GM19328 (cell line): Measurements from ENCODE around the gene PHRF1.

Source experiments
- ATAC-seq: cut with Tn5 transposase; IDR thresholded peaks from one replicate; pipeline ENCODE4 v1.9.1; 2021; ENCODE audit warnings: mild to moderate bottlenecking, moderate library complexity; ENCODE audit not compliant: unreplicated experiment

PHRF1 gene

DNA sequence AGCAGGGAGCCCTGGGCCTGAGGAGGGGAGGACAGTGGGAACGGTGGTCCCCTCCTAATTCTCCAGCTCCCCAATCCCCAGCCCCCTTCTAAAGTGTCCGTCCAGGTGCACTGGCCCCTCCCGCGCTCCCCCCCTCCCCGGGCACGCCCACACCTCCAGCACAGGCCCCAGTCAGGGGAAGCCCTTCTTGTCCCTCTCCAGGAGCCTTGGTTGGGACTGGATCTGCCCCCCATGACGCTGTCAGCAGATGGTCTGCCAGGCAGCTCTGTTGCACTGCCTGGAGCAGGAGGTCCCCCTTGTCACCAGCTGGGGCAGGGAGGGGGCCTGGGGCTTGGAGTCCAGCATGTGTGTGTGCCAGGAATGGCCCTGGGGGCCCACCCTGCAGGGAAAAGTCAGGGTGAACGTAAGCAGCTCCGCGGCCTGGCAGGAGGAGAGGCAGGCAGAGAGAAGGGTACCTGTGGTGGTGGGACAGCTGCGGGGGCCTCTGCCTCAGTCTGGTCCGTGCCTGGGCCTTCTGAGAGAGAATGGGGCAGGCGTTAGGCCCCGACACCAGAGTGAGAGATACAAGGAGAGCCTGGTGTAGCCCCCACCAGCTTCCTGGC, 37.9 kb downstream of the PHRF1 start:
- ATAC-seq, result no peak

DNA sequence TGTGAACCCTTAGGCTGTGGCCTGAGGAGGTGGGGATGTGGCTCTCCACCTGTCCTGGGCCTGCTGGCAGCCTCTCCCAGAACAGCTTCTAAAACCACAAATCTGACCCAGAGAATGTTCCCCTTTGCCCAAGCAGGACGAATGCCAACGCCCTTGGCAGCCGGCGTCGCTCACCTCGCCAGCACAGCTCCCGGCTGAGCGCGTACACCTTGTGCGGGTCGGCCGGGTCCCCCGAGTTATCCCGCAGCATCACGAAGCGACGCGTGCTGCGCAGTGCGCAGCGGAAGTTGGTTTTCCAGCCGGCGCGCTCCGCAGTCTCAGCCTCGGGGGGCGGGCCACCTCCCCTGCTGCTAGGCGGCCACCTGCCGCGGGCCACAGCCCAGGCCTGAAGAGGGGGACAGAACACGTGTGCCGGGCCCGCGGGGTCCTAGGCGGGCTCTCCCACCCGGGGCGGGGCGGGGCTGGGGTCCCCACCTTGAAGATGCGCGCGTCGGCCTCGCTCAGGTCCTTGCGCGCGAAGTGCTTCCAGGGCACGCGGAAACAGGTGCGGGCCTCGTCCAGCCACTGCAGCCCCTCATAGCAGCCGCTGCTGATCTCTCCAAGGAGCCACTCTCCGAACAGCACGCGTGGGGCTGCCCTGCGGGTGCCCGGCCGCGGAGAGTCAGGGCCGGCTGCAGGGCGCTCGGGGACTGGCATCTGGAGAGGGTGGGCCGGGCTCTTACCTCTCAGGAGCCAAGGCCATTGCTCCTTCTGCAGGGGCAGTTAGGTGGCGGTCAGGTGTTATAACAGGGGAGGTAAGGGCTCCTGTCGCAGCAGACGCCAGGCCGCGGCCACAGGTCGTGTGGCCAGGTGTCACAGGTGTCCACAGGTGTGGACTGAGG, 38.6 kb downstream of the PHRF1 start:
- ATAC-seq, result no peak

DNA sequence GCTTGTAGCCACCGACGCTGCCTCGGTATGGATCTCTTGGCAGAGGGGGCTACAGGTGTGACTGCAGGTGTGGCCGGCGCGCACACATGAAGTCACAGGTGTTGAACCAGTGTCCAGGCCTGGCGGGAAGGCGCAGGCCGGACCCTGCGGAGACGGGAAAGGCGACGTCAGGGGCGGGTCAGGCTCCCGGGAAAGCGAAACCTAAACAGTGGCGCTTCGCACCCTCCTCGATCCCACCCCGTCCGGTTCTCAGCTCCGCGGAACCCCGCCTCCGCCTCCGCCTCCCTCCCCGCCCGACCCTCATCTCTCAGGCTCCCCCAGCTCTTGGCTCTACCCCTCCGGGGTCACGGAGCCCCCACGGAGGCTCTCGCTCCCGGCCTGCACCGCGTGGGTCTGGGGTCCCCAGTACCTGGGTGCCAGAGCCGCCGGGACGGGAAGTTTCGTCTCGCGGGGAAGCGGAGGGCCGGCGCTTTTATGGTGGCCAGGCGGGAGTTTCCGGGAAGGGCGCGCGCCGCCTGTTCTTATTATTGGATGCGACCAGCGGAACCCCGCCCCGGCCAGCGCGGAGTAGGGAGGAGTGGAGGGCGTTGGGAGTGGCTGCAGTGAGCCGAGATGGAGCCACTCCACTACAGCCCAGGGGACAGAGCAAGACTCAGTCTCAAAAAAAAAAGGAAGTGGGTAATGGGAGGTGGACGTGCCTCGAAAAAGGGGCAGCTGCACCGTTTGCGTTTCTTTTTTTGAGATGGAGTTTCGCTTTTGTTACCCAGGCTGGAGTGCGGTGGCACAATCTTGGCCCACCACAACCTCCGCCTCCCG, 39.4 kb downstream of the PHRF1 start, which contains the start of gene IRF7:
IRF7 (minus strand) TSS at position 447 of the 816 bp plus-strand sequence. CDS start 586 bp downstream, outside the sequence.
- peak; percentile 74 for ATAC-seq

DNA sequence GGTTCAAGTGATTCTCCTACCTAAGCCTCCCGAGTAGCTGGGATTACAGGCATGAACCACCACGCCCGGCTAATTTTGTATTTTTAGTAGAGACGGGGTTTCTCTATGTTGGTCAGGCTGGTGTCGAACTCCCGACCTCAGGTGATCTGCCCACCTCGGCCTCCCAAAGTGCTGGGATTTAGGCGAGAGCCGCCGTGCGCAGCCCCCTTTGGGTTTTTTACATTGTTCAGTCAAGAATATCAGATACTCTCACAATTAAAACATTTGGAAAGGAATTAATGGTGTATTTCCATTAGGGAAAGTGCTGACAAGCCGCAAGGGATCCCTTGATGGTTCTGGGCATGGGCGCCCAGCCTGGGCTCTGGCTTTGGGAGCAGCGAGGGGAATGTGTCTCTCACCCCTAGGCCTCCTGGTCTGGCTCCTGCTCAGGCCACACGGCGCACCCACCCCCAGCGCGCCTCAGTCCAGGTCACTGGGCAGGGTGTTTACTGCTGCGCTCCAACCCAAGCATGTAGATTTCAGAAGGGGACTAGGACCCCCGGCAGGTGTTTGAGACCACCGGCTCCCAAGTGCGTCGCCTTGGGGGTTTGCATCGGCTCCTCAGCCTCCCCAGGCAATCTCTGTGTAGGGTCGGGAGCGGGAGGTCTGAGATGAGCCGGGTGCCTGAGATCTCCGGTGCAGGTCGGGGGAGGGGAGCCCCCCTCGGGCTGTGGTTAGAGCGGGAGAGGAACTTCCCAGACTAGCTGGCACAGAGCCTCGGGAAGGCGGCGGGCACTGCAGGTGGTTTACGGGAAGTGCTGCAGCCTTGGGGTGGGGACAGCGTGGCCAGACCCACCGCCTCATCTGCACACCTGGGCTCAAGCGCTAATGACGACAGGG, 40.3 kb downstream of the PHRF1 start:
- ATAC-seq, result no peak

DNA sequence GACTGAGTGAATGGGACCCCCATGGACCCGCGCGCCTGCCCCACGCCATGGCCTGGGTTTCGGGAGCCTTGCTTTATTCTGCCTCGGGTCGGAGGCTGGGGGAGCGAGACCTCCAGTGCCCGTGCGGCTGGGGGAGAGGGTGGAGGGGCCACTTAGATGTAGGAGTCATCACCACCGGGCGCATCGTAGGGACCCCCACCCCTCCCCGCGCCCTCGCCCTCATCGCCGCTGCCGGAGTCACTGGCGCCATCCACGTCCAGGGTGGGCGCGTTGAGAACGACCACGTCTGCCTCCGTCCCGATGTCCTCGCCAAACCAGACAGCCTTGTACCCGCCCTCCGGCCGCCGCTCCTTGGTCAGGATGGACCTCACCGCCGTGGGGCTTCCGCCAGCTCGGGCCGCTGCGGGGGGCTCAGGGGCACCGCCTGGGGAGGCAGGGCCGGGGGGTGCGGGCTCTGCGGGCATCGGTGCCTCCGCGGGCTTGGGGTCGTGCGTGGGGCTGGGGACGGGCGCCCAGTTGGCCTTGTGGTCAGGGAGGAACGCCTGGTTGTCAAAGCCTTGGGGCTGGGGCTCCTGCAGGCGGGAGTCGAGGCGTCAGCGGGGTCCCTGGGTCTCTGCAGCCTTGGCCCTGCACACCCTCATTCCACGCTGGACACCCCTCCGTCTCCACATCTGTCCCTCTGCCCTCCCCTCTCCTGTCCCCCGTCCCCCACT, 41.1 kb downstream of the PHRF1 start:
- no peak for ATAC-seq

DNA sequence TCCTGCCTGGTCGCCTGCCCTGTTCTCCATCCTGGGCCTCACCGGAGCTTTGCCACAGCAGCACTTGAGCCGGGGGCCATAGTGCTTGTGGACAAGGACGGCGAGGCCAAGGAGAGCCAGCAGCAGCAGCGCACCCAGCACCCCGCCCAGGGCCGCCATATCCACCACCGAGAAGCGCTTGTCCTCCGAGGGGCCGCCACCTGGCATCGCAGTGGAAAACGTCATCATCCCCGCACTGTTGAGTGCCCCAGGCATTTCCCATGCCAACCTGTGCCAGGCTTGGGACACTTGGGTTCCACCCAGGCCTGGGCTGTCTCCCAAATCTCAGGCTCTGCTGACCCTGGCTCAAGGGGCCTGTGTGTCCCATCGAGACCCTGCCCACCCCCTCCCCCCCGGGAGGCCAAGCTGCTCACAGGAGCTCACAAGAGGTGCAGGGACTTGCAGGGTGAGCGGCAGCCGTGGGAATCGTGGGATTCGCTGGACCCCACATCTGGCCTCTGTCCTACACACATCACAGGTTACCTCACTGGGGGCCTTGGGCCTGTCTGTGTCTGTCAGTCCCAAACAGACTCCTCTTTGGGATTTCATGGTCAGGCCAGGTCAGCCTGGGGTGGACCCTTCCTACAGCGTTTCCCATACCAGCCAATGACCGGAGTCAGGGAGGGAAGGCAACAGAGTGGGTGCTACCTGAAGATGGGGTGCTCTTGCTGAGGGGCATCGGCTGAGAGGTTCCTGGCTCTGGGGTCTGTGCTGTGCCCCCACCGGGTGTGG, 41.8 kb downstream of the PHRF1 start:
- ATAC-seq, result no peak

DNA sequence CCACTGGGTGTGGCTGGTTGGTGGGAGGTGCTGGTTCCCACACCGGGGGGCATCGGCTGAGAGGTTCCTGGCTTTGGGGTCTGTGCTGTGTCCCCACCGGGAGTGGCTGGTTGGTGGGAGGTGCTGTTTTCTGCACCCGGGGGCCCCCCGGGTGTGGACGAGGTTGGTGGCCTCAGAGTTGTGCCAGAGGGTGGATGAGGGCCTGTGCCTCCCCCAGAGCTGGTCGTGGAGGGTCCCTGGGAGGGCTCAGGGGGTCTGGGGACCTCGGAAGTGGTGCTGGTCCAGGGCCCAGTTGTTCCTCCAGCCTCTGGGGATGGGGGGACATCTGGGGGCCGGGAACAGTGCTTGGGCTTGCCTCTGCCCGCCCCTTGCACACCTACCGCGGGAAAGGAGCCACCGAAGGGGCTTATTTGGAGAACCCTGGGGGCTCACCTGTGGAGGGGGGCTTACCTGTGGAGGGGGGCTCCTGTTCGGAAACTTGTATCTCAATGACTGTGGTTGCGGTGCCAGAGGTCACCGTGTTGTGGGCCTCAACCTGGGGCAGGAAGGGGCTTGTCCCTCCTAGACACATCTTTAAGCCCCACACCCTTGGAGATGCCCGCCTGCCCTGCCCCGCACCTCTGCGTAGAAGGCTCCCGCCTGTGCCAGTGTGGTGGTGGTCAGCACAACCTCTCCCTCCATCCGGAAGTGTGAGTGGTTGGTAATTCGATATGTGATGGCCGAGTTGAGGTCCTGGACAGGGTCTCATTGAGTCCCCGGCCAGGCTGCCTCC, 42.8 kb downstream of the PHRF1 start:
- no peak for ATAC-seq

DNA sequence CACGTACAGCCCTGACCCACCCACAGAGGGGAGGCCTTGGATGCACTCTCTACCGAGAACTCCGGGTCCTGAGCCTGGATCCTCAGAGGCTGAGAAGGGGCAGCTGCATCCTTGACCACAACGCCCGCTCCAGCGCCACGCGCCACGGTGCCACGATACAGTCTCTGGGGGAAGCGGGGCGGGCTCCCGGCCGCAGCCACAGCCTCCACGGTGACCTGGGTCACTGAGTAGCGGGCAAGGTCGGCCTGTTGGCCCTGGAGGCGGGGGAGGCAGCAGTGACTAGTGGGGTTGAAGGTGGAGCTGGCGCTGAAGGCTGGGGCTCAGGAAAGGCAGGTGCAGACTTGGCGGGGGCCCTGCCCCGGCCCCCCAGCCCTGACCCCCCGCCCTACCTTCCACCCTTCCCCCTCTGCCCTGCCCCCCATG, 43.4 kb downstream of the PHRF1 start:
- ATAC-seq, result no peak

DNA sequence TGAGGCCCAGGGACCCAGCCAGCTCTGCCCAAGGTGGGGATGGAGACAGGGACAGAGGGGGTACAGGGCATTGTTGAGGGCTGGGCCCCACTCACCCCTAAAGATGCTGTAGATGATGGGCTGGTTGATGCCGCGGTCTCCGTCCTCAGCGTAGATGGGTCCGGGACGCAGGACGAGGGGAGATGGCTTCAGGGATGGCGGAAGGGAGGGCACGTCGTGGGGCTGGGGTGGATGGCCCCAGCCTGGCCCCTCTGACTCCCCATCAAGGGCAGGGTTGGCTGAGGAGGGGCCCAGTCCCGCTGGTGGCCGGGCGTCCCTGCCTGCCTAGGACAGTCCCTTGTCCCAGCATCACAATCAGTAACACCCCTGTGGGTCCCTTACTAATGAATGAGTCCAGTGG, 43.9 kb downstream of the PHRF1 start:
- ATAC-seq, result no peak

DNA sequence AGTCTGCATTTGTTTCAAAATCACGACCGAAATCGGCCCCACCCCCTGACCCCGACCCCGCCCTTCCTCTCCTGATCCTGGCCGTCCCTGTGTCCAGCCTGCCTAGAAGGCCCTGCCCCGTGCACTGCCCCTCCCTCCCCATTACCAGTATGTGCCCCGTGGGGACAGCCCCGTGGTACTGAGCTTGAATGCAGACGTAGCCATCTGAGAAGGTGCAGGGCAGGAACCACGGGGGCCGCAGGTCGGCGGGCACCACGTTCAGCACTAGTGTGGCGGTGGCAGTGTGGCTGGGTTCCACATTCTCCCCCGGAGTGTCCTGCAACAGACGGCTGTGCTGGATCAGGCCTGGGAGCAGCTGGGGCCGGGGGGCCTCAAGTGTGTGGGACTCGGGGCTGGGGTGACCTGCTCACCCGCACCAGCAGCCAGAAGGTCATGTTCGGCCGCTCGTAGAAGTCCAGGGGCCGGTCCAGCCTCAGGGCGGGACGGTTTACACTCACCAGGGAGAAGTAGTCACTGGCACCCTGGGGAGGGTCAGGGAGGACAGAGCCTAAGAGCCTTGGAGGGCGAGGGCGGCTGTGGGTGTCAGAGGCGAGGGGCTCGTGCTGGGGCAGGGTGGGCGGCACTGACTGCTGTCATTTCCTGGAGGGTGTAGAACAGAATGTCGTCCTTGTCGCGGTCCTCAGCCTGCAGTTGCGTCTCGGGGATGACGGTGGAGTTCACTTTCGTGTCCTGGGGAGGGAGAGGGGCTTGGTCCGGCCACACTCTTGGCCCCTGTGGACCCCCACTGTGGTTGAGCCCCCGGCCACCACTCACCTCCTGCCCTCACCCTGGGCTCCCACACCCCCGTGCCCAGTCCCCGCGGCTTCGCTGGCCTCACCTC, 44.9 kb downstream of the PHRF1 start:
- no peak for ATAC-seq

DNA sequence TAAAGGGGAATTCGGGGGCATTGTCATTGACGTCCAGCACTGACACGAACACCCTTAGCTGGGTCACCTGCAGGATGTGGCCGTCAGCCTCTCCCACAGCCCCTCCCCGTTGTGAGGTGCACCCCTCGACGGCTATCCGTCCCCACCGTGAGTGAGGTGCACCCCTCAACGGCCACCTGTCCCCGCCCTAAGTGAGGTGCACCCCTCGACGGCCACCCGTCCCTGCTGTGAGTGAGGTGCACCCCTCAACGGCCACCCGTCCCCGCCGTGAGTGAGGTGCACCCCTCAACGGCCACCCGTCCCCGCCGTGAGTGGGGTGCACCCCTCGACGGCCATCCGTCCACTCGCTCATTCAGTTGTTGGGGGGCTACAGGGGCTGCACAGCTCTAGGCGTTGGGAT, 45.6 kb downstream of the PHRF1 start:
- no peak for ATAC-seq

DNA sequence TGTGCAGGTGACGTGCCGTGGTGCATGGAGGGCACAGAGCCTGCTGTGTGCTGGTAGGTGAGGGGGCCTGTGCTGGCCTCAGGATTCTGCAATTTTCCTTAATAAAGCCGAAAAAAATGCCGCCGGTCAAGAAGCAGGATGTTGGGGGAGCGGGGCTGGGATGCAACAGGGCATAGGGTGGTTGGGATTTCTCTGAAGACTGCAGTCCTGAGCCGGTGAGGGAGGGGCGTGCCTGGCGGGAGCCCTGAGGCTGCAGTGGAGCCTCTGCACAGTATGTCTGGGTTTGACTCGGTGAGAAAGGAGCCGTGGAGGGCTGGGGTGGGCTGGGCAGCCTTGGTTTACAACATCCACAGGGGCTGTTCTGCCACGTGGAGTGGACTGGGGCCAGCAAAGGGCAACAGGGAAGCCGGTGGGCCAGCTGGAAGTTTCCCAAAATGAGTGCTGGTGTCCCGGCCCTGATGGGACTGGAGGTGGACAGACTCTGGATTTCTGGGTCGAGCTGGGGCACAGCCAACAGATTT, 47.1 kb downstream of the PHRF1 start:
- ATAC-seq, result no peak

DNA sequence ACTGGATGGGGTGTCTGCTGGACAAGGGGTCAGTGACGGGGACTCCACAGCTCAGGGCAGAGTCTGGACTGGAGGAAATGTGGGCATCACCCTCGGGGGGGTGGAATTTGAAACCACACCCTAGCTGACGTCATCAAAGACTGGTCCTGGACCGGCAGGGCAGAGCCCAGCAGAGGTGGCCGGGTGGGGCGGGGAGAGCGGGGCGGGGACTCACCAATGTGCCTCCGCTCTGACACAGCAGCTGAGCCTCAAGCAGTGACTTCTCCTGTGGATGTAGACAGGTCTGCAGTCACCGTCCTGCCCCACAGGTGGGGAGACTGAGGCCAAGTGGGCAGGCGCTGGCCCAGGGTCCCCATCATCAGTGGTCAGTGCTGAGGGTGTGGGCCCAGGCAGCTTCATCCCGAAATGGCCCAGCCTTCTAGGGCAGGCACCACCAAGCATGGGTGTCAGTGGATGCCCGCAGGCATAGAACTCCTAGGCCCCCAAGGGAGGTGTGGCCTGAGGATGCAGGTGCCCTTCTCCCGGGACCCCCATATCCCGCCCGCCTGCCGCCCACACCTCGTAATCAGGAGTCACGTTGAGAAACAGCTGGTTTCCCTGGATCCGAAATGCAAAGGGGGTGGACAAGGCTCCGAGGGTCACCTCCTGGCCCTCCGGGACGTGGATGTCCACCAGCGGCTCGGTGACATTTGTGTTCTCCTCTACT, 47.9 kb downstream of the PHRF1 start:
- no peak for ATAC-seq

DNA sequence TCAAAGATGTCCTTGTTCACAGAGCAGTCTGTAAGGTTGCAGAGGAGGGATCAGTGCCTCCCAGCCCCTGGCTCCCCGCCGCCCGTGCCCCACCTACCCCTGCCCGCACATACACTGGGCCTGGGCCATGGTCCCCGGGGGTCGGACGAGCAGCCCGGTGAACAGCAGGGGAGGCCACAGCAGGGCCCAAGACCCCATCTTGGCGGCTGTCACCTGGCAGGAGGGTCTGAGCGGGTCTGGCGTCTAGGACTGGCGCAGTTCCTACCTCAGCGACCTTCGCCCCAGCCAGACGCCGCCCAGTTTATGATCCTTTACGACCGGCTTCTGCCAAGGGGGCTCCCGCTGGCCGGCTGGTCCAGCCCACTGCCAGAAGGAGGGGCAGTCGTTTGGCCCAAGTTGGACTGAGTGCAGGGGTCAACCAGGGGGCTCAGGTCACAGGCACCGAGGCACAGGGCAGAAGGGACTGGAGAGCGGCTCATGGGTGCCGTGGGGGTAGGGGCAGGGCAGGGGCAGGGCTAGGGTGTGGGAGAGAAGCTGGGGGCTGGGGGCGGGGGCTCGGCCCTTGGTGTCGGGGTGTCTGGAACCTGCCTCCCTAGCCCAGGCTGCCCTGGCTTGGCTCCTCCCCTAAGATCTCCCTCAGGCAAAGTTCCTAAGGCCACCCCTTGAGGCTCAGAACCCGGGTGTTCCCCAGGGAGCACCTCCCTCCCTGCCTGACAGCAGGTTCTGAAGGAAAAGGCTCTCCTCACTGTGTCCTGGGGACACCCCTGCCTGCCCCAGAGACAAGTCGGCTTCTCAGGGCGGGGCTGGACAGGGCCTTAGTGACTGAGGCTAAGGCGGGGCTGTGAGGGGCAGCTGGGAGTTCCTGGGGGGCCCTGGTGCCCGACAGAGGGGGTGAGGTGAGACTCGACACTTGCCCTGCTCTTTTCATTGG, 48.7 kb downstream of the PHRF1 start, which contains the start of gene CDHR5:
CDHR5 (minus strand) TSS at position 251 of the 931 bp plus-strand sequence; CDS start at position 198, 53 bp downstream.
- no peak for ATAC-seq

DNA sequence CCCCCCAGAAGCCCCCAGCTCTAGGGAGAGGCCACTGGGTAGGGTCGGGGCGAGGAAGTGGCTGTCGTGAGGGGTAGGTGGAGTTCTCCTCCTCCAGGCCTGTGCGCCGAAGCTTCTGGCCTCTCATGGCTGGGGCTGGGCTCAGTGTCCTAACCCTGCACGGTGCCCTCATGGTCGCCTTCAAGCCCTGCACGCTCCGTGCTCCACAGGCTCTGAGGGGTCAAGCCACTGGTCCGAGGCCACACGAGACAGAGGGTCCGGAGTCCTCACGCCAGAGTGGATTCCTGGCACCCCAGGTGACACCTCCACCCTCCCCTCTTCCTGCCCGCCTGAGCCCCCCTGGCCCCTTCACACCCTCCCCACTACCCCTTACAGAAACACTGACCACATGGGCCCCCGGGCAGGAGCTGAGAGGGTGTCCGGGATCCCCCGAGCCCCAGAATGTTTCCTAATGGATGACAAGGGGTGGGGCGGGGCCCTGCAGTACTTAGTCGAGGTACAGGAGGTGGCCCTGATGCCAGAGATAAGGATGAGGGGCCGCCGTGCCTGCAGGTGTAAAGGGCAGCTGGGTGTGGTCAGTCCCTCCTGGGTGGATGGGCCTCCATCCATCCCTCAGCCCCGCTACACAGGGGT, 49.5 kb downstream of the PHRF1 start:
- ATAC-seq, result no peak
